GM10248 (cell line): ENCODE results near the gene AVPR2.

Experiments used
- CTCF ChIA-PET: fragments of 300-600 bp; sonication (Branson Sonifier 250); formaldehyde crosslinking; extraction: SDS; loops from one replicate; lab custom pipeline; 2021; ENCODE audit warnings: antibody characterized with exemption; lab: Yijun Ruan, JAX
- POLR2A ChIA-PET: fragments of 350-650 bp; sonication (Branson Sonifier 250); formaldehyde crosslinking; extraction: SDS; loops from one replicate; lab custom pipeline; 2020; ENCODE audit warnings: antibody characterized with exemption; lab: Yijun Ruan, JAX
- DNase-seq: peaks from one replicate; pipeline ENCODE4 v3.0.0; 2012; ENCODE audit errors: extremely low spot score
- TF ChIP-seq, protein P1 (sequence below): IDR thresholded peaks from 2 replicates; pipeline ENCODE4 v1.5.1; 2012; ENCODE audit warnings: mild to moderate bottlenecking, low read depth; ENCODE audit errors: extremely low read depth, missing control alignments, control extremely low read depth

AVPR2 gene

DNA sequence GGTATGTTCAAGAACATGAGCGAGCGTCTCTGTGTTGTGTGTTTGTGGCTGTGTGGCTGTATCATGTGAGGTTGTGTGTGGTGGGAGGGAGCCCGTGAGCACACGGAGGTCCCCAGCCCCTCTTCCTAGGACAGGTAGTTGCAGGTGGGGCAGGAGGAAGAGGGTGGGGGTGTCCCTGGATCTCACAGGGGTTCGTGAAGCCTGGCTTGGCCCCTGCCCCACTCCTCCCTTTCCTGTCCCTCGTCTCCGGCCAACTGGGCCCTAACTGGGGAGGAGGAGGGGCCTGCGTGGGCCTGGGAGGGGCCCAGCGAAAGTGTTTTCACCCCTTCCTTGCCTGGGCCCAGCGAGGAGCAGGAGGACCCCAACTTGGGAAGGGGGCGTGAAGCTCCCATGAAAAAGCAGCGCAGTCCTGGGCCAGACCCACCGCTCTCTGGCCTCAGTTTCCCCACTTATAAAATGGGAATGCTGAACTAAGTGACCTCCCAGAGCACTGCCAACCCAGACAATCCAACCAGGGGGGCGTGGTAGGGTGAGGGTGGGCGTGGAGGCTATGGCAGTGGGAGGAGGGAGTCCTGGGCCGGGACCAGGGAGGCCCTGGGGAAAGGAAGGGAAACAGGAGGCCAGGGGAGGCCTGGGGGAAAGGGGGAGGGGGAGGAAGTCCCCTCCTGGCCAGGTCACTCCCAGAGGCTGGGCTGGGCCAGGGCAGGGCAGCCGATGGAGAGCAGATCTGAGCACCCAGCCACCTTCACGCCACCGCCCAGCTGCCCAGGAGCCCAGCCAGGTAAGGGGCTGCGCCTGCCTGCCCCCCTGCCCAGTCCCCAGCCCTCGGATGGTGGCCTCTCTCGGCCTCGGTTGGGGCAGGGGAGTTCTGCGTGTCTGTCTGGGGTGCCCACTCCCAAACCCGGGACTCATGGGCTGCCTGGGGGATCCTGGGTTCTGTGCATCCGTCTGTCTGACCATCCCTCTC lies at the start of gene AVPR2:
Gene AVPR2, plus strand, starts transcription at position 683 of the 967 bp plus-strand sequence. CDS start 473 bp downstream, outside the sequence.
- no peak for DNase-seq
- TF ChIP-seq, protein P1, sequence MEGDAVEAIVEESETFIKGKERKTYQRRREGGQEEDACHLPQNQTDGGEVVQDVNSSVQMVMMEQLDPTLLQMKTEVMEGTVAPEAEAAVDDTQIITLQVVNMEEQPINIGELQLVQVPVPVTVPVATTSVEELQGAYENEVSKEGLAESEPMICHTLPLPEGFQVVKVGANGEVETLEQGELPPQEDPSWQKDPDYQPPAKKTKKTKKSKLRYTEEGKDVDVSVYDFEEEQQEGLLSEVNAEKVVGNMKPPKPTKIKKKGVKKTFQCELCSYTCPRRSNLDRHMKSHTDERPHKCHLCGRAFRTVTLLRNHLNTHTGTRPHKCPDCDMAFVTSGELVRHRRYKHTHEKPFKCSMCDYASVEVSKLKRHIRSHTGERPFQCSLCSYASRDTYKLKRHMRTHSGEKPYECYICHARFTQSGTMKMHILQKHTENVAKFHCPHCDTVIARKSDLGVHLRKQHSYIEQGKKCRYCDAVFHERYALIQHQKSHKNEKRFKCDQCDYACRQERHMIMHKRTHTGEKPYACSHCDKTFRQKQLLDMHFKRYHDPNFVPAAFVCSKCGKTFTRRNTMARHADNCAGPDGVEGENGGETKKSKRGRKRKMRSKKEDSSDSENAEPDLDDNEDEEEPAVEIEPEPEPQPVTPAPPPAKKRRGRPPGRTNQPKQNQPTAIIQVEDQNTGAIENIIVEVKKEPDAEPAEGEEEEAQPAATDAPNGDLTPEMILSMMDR, result no peak
- CTCF ChIA-PET, result interaction anchor here (1.5 kb wide), 1 partner anchor 19 kb away, joined by 3 read pairs; no protein-coding TSS in a partner anchor
- POLR2A ChIA-PET, result no interaction called here

DNA sequence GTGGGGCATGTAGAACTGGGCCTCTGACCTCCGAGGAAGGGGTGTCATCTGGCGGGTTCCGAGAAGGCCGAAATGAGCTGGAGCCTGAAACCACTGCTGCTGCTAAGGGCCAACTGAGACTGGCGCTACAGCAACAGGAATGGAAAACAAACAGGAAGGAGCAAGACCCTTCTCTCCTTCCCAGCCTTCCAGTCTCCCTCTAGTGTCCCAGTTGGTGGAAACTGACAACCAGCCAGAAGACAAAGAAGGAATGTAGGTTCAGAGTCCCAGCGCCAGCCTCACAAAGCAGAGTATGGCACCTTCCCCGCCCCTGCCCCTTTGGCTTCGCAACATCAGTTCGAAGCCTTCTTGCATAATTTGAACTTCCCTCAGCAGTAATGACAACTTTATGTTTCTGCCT lies 49.8 kb upstream of the AVPR2 start:
- DNase-seq, result no peak
- ChIA-PET POLR2A (no interaction called here), CTCF (no interaction called here)
- TF ChIP-seq, protein P1, result no peak

DNA sequence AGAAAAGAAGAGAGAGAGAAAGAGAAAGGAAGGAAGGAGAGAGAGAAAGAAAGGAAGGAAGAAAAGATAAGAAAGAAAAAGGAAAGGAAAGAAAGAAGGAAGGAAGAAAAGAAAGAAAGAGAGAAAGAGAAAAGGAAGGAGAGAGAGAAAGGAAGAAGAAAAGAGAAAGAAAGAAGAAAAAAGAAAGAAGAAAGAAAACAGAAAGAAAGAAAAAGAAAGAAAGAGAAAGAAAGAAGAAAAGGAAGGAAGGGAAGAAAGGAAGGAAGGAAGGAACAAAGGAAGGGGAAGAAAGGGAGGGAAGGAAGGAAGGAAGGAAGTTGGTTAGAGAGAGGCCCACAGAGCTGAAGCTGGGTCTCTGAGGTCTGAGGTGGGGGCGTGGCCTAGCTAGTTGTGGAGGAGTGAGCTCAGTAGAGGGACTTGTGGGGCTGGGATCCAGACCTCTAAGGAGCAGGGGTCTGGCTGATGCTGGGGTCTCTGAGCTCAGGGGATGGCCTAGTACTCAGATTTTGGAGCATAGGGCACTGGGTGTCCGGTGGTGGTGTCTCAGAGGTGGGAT lies 47.0 kb upstream of the AVPR2 start:
- TF ChIP-seq, protein P1, result no peak
- ChIA-PET CTCF (no interaction called here), POLR2A (no interaction called here)
- no peak for DNase-seq

DNA sequence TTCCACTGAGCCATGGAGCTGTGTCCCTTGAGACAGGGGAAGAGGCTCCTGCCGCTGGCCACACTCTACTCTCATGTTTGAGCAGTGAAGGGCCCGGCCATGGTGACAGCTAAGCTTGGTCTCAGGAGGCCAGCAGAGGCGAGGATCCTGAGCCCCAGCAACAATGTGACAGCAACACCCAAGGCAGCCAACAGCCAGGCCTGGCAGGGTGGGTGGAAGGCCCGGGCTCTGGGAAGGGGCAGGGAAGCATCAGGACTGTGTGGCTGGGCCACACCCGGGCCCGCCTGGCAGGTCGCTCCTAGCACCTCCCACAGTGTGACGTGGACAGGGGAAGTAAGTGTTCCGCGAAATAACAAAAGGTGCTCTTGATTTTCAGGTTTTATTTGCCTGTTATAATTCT lies 43.3 kb upstream of the AVPR2 start:
- ChIA-PET POLR2A (no interaction called here), CTCF (no interaction called here)
- no peak for DNase-seq
- TF ChIP-seq, protein P1, result no peak

DNA sequence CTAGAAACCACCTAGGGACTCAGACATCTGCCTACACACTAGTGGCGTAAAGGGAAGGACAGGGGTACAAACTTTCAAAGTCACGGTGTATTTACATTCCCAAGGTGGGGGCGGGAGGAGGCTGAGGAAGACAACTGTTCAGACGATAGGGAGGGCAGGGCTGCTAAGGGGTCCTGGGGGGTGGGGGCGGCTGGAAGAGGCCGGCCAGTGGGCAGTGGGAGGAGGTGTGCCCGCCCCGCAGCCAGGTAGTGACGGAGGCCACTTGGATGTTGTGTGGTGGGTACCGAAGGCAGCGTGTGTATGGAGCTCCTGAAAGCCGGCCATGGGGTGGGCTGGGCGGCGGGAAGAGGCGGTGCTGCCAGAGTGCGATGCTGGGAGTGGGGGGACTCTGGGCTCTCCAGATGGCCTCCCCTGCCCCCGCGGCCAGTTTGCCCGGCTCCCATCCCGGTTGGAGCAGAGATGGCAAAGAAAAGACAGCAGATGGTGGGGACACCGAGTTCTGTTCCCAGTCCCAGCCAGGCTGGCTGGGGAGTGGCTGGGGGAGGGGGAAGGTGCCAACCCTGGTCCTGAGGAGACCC lies 42.7 kb upstream of the AVPR2 start:
- CTCF ChIA-PET, result no interaction called here
- no peak for DNase-seq

More for the DNA sequence above, 42.7 kb upstream of the AVPR2 start:
- POLR2A ChIA-PET, result no interaction called here
- TF ChIP-seq, protein P1, result no peak
